ENCODE results near the gene HAUS7.

Gene HAUS7

DNA sequence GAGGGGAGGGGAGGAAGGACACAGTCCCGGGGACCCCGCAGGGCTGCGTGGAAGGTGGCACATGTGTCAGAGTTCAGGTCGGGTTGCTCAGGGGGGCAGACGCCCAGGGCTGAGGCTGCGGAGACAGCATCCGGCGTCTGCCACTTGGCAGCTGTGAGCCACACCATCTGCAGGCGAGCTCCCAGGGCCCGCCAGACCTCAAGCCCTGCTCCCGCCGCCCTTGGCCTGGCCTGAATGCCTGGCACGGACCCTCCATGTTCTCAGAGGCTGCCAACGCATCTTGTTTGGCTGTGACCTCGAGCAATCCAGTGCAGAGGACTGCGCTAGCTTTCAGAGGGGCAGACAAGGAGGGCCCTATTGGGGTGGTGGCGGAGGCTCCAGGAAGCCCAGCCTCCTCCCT, 29.5 kb upstream of the HAUS7 start:
- Histone ChIP-seq H3K4me1 (ENCODE audit: control extremely low read depth in 1 of 4, control insufficient read depth in 4 of 4, insufficient read depth in 4 of 4, low read length in 3 of 4) (peaks cover 0 to 2% (median 0%) of the 10 kb centered on the region in 4 experiments), H3K27me3 (replicated peaks in 2 of 5; ENCODE audit: control insufficient read depth in 4 of 5, insufficient read depth in 5 of 5, low read length in 4 of 5) (peaks cover 0 to 17% (median 0%) of the 10 kb centered on the region in 5 experiments), H3K36me3 (ENCODE audit: control insufficient read depth in 4 of 4, insufficient read depth in 4 of 4, low read length in 3 of 4) (no peaks in the 10 kb centered on the region), H3K27ac (ENCODE audit: insufficient read depth in 1 of 2, low read depth in 1 of 2, low read length in 2 of 2, poor library complexity in 1 of 2, severe bottlenecking in 2 of 2) (no peak overlapping the region), H3K9me3 (ENCODE audit: control extremely low read depth in 1 of 5, control insufficient read depth in 4 of 5, insufficient read depth in 2 of 5, low read depth in 1 of 5, low read length in 4 of 5) (no peaks in the 10 kb centered on the region), H3K4me3 (ENCODE audit: control insufficient read depth in 1 of 7, extremely low read depth in 1 of 7, insufficient read depth in 4 of 7, low read depth in 2 of 7, low read length in 6 of 7) (no peak overlapping the region)
- 97% methylated on average over 16 of the region's 17 CpGs for WGBS (ENCODE audit: insufficient coverage)
- ChIA-PET CTCF (interaction anchor here (1.0 kb wide), 1 partner anchor 28 kb away, joined by 3 read pairs; no protein-coding TSS in a partner anchor), POLR2A (no interaction called here)
- no peak for DNase-seq

DNA sequence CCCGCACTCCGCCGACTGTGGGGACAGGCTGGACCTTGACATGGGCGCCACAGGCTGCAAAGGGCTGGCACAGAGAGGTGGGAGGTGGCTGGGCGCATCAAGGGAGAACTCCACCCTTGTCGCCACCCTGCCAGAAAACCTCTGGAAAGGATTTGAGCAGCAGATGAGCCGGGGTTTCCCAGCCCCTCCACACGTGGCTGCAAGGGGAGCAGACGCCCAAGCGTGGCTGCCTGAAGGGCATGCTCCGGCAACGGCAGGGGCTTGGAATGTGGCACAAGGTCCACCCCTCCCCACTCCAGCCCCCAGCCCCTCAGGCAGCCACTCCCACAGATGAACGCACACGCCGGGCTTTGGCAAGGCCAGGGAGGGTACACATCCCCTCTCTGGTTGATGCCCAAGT, 29.0 kb upstream of the HAUS7 start:
- peaks cover 0 to 18% (median 0%) of the 10 kb centered on the region in 5 experiments for H3K27me3 ChIP-seq (replicated peaks in 2 of 5; ENCODE audit: control insufficient read depth in 4 of 5, insufficient read depth in 5 of 5, low read length in 4 of 5)
- ChIA-PET POLR2A (no interaction called here), CTCF (interaction anchor here (1.0 to 1.2 kb wide), 2 partner anchors 10 to 28 kb away, joined by 3 read pairs; no protein-coding TSS in a partner anchor)
- H3K4me3 ChIP-seq (ENCODE audit: control insufficient read depth in 1 of 7, extremely low read depth in 1 of 7, insufficient read depth in 4 of 7, low read depth in 2 of 7, low read length in 6 of 7) = no peak overlapping the region
- H3K9me3 ChIP-seq (ENCODE audit: control extremely low read depth in 1 of 5, control insufficient read depth in 4 of 5, insufficient read depth in 2 of 5, low read depth in 1 of 5, low read length in 4 of 5) = no peaks in the 10 kb centered on the region
- peaks cover 0 to 3% (median 0%) of the 10 kb centered on the region in 4 experiments for H3K4me1 ChIP-seq (ENCODE audit: control extremely low read depth in 1 of 4, control insufficient read depth in 4 of 4, insufficient read depth in 4 of 4, low read length in 3 of 4)
- H3K36me3 ChIP-seq (ENCODE audit: control insufficient read depth in 4 of 4, insufficient read depth in 4 of 4, low read length in 3 of 4) = no peaks in the 10 kb centered on the region
- DNase-seq = no peak
- WGBS (ENCODE audit: insufficient coverage) = 91% methylated on average over 12 of the region's 15 CpGs
- no peak overlapping the region for H3K27ac ChIP-seq (ENCODE audit: insufficient read depth in 1 of 2, low read depth in 1 of 2, low read length in 2 of 2, poor library complexity in 1 of 2, severe bottlenecking in 2 of 2)

- no peak overlapping the region for H3K27ac ChIP-seq (ENCODE audit: insufficient read depth in 1 of 2, low read depth in 1 of 2, low read length in 2 of 2, poor library complexity in 1 of 2, severe bottlenecking in 2 of 2)
- no peak overlapping the region for H3K4me3 ChIP-seq (ENCODE audit: control insufficient read depth in 1 of 7, extremely low read depth in 1 of 7, insufficient read depth in 4 of 7, low read depth in 2 of 7, low read length in 6 of 7)
- WGBS (ENCODE audit: insufficient coverage) = 91% methylated on average over 6 of the region's 7 CpGs
- ChIA-PET CTCF (interaction anchor here (0.9 to 1.2 kb wide), 3 partner anchors 10 to 28 kb away, joined by 3 read pairs; partner anchors contain the start of gene HAUS7), POLR2A (no interaction called here)
- H3K36me3 ChIP-seq (ENCODE audit: control insufficient read depth in 4 of 4, insufficient read depth in 4 of 4, low read length in 3 of 4) = no peaks in the 10 kb centered on the region
- no peaks in the 10 kb centered on the region for H3K9me3 ChIP-seq (ENCODE audit: control extremely low read depth in 1 of 5, control insufficient read depth in 4 of 5, insufficient read depth in 2 of 5, low read depth in 1 of 5, low read length in 4 of 5)
- peaks cover 0 to 3% (median 0%) of the 10 kb centered on the region in 4 experiments for H3K4me1 ChIP-seq (ENCODE audit: control extremely low read depth in 1 of 4, control insufficient read depth in 4 of 4, insufficient read depth in 4 of 4, low read length in 3 of 4)
- H3K27me3 ChIP-seq (replicated peaks in 2 of 5; ENCODE audit: control insufficient read depth in 4 of 5, insufficient read depth in 5 of 5, low read length in 4 of 5) = peaks cover 0 to 21% (median 0%) of the 10 kb centered on the region in 5 experiments
- DNase-seq = no peak
Measured at GRCh38 chrX:153498453-153498852, 28.1 kb upstream of the HAUS7 start.

DNA sequence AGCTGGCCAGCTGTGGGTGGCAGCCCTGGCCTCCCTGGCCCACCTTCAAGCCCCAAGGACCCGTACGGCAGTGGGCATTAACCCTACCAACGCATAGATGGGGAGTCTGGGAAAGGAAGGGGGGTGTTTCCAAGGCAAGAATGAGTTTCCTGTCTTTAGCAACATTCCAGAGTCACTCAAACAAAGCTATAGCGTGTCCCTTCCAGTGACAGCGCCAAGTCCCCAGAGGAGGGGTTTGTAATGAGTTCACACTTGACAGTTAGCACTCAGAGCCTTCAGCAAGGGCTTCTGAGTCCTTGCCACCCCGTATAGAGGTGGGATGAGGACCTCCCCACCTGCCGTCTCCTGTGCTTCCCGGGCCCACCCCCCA, 26.2 kb upstream of the HAUS7 start:
- CTCF ChIA-PET = interaction anchor here (0.8 to 1.6 kb wide), 5 partner anchors 11 to 460 kb away, joined by 3 to 5 read pairs (median 4); partner anchors contain the start of gene HAUS7

GRCh38 chrX:153495903-153496589, 25.7 kb upstream of the HAUS7 start:
- Histone ChIP-seq H3K36me3 (ENCODE audit: control insufficient read depth in 4 of 4, insufficient read depth in 4 of 4, low read length in 3 of 4) (no peaks in the 10 kb centered on the region), H3K27ac (ENCODE audit: insufficient read depth in 1 of 2, low read depth in 1 of 2, low read length in 2 of 2, poor library complexity in 1 of 2, severe bottlenecking in 2 of 2) (no peak overlapping the region), H3K9me3 (ENCODE audit: control extremely low read depth in 1 of 5, control insufficient read depth in 4 of 5, insufficient read depth in 2 of 5, low read depth in 1 of 5, low read length in 4 of 5) (no peaks in the 10 kb centered on the region), H3K4me3 (ENCODE audit: control insufficient read depth in 1 of 7, extremely low read depth in 1 of 7, insufficient read depth in 4 of 7, low read depth in 2 of 7, low read length in 6 of 7) (no peak overlapping the region), H3K27me3 (replicated peaks in 2 of 5; ENCODE audit: control insufficient read depth in 4 of 5, insufficient read depth in 5 of 5, low read length in 4 of 5) (peaks cover 0 to 25% (median 0%) of the 10 kb centered on the region in 5 experiments), H3K4me1 (ENCODE audit: control extremely low read depth in 1 of 4, control insufficient read depth in 4 of 4, insufficient read depth in 4 of 4, low read length in 3 of 4) (peaks cover 0 to 16% (median 8%) of the 10 kb centered on the region in 4 experiments)
- 89% methylated on average over 15 of the region's 18 CpGs for WGBS (ENCODE audit: insufficient coverage)
- ChIA-PET CTCF (interaction anchor here (0.8 to 1.6 kb wide), 5 partner anchors 11 to 459 kb away, joined by 3 to 5 read pairs (median 4); partner anchors contain the start of gene HAUS7), POLR2A (no interaction called here)
- no peak for DNase-seq

More for the DNA sequence above, 26.2 kb upstream of the HAUS7 start:
- Histone ChIP-seq H3K4me3 (ENCODE audit: control insufficient read depth in 1 of 7, extremely low read depth in 1 of 7, insufficient read depth in 4 of 7, low read depth in 2 of 7, low read length in 6 of 7) (no peak overlapping the region), H3K4me1 (ENCODE audit: control extremely low read depth in 1 of 4, control insufficient read depth in 4 of 4, insufficient read depth in 4 of 4, low read length in 3 of 4) (peaks cover 0 to 12% (median 8%) of the 10 kb centered on the region in 4 experiments), H3K9me3 (ENCODE audit: control extremely low read depth in 1 of 5, control insufficient read depth in 4 of 5, insufficient read depth in 2 of 5, low read depth in 1 of 5, low read length in 4 of 5) (no peaks in the 10 kb centered on the region), H3K27me3 (replicated peaks in 2 of 5; ENCODE audit: control insufficient read depth in 4 of 5, insufficient read depth in 5 of 5, low read length in 4 of 5) (peaks cover 0 to 23% (median 0%) of the 10 kb centered on the region in 5 experiments), H3K27ac (ENCODE audit: insufficient read depth in 1 of 2, low read depth in 1 of 2, low read length in 2 of 2, poor library complexity in 1 of 2, severe bottlenecking in 2 of 2) (no peak overlapping the region), H3K36me3 (ENCODE audit: control insufficient read depth in 4 of 4, insufficient read depth in 4 of 4, low read length in 3 of 4) (no peaks in the 10 kb centered on the region)
- POLR2A ChIA-PET = no interaction called here
- no peak for DNase-seq
- 95% methylated on average over 3 of the region's 8 CpGs for WGBS (ENCODE audit: insufficient coverage)

GRCh38 chrX:153495362-153495751, 25.0 kb upstream of the HAUS7 start:
- DNase-seq = no peak
- H3K27ac ChIP-seq (ENCODE audit: insufficient read depth in 1 of 2, low read depth in 1 of 2, low read length in 2 of 2, poor library complexity in 1 of 2, severe bottlenecking in 2 of 2) = no peak overlapping the region
- ChIA-PET CTCF (interaction anchor here (1.5 to 1.6 kb wide), 2 partner anchors 18 to 458 kb away, joined by 4 to 5 read pairs; no protein-coding TSS in a partner anchor), POLR2A (no interaction called here)
- H3K4me3 ChIP-seq (ENCODE audit: control insufficient read depth in 1 of 7, extremely low read depth in 1 of 7, insufficient read depth in 4 of 7, low read depth in 2 of 7, low read length in 6 of 7) = no peak overlapping the region
- no peaks in the 10 kb centered on the region for H3K9me3 ChIP-seq (ENCODE audit: control extremely low read depth in 1 of 5, control insufficient read depth in 4 of 5, insufficient read depth in 2 of 5, low read depth in 1 of 5, low read length in 4 of 5)
- H3K4me1 ChIP-seq (ENCODE audit: control extremely low read depth in 1 of 4, control insufficient read depth in 4 of 4, insufficient read depth in 4 of 4, low read length in 3 of 4) = peaks cover 0 to 16% (median 8%) of the 10 kb centered on the region in 4 experiments
- H3K27me3 ChIP-seq (replicated peaks in 2 of 5; ENCODE audit: control insufficient read depth in 4 of 5, insufficient read depth in 5 of 5, low read length in 4 of 5) = peaks cover 0 to 27% (median 0%) of the 10 kb centered on the region in 5 experiments
- no peaks in the 10 kb centered on the region for H3K36me3 ChIP-seq (ENCODE audit: control insufficient read depth in 4 of 4, insufficient read depth in 4 of 4, low read length in 3 of 4)
- 65% methylated on average over 17 of the region's 17 CpGs for WGBS (ENCODE audit: insufficient coverage)
